Fibroblast of lung (primary cell): Measurements from ENCODE around the gene PIK3R2. TPM values are rescaled to one million over a fixed set of nuclear protein-coding genes. Genes with fewer than 3 reads are reported as not detected.

Source experiments
- DNase-seq, 2 donors: peaks; one replicate each; pipeline versions ENCODE4 v3.0.0 to v3.0.0-alpha.2; 2010; ENCODE audit warnings: low read depth in 2 of 2
- H2AFZ ChIP-seq: 2 replicates; pipeline ENCODE4 v1.5.1; 2012; ENCODE audit warnings: low read length, control low read depth, inconsistent platforms
- H3K27ac ChIP-seq: 2 replicates; pipeline ENCODE4 v1.5.1; 2011; ENCODE audit warnings: low read length, control low read depth; ENCODE audit not compliant: insufficient read depth
- H3K27me3 ChIP-seq: 2 replicates; pipeline ENCODE4 v1.5.1; 2011; ENCODE audit warnings: mild to moderate bottlenecking, low read length; ENCODE audit not compliant: control insufficient read depth, insufficient read depth
- H3K36me3 ChIP-seq: 2 replicates; pipeline ENCODE4 v1.5.1; 2011; ENCODE audit warnings: low read length; ENCODE audit not compliant: control insufficient read depth, insufficient read depth
- H3K4me1 ChIP-seq: 2 replicates; pipeline ENCODE4 v1.5.1; 2011; ENCODE audit warnings: low read length; ENCODE audit not compliant: control insufficient read depth, insufficient read depth; ENCODE audit errors: extremely low read depth
- H3K4me2 ChIP-seq: 2 replicates; pipeline ENCODE4 v1.5.1; 2011; ENCODE audit warnings: low read length, control low read depth; ENCODE audit not compliant: insufficient read depth; ENCODE audit errors: extremely low read depth
- H3K4me3 ChIP-seq, 4 experiments: fragments of 200-600 bp in 1 of 4; sonication (generic) in 1 of 4; replicated peaks in 1 of 4; 2 replicates each; pipeline ENCODE4 v1.5.1; 2011 to 2016; ENCODE audit warnings: low read length in 4 of 4, low read depth in 3 of 4, mild to moderate bottlenecking in 3 of 4, control low read depth in 2 of 4, inconsistent platforms in 1 of 4, mixed read lengths in 1 of 4; ENCODE audit not compliant: insufficient read depth in 1 of 4; ENCODE audit errors: control extremely low read depth in 1 of 4
- H3K79me2 ChIP-seq: 2 replicates; pipeline ENCODE4 v1.5.1; 2012; ENCODE audit warnings: mild to moderate bottlenecking, low read length, inconsistent platforms; ENCODE audit not compliant: control insufficient read depth, insufficient read depth
- H3K9ac ChIP-seq: 2 replicates; pipeline ENCODE4 v1.5.1; 2011; ENCODE audit warnings: mild to moderate bottlenecking, low read length, control low read depth; ENCODE audit not compliant: insufficient read depth
- H3K9me3 ChIP-seq: 2 replicates; pipeline ENCODE4 v1.5.1; 2012; ENCODE audit warnings: low read depth, low read length; ENCODE audit not compliant: control insufficient read depth, insufficient read depth
- H4K20me1 ChIP-seq: 2 replicates; pipeline ENCODE4 v1.5.1; 2011; ENCODE audit warnings: low read length; ENCODE audit not compliant: control insufficient read depth, insufficient read depth; ENCODE audit errors: extremely low read depth
- EZH2 ChIP-seq: IDR thresholded peaks from 2 replicates; pipeline ENCODE4 v1.5.1; 2012; ENCODE audit warnings: low read length, control low read depth, mild to moderate bottlenecking; ENCODE audit errors: missing control alignments
- polyA plus RNA-seq, 2 donors: library from polyadenylated mRNA; depleted of rRNA in 1 of 2; stranded (reverse) in 1 of 2; unstranded in 1 of 2; fragments of >200 nt; gene quantifications; 2 replicates each; pipeline ENCODE4 v1.2.1, GENCODE V29; 2011 to 2012; ENCODE audit warnings: missing spikeins in 1 of 2
- total RNA-seq: library from RNA; depleted of rRNA; stranded (reverse); fragments of >200 nt; gene quantifications from 2 replicates; pipeline ENCODE4 v1.2.1, GENCODE V29; 2014
- TF ChIP-seq, protein P1 (sequence below), 2 donors: IDR thresholded peaks in 1 of 2; conservative IDR thresholded peaks in 1 of 2; 1 replicate in 1 of 2; 2 replicates in 1 of 2; pipeline ENCODE4 v1.5.1; 2011 to 2012; ENCODE audit warnings: low read length in 2 of 2, control low read depth in 1 of 2, inconsistent platforms in 1 of 2, low read depth in 1 of 2, mild to moderate bottlenecking in 1 of 2

Gene PIK3R2
- total and polyA plus RNA-seq, 2 donors (not counting 1 experiment from before 2014, with no cell fraction given), result 10.1 to 18.4 TPM

DNA sequence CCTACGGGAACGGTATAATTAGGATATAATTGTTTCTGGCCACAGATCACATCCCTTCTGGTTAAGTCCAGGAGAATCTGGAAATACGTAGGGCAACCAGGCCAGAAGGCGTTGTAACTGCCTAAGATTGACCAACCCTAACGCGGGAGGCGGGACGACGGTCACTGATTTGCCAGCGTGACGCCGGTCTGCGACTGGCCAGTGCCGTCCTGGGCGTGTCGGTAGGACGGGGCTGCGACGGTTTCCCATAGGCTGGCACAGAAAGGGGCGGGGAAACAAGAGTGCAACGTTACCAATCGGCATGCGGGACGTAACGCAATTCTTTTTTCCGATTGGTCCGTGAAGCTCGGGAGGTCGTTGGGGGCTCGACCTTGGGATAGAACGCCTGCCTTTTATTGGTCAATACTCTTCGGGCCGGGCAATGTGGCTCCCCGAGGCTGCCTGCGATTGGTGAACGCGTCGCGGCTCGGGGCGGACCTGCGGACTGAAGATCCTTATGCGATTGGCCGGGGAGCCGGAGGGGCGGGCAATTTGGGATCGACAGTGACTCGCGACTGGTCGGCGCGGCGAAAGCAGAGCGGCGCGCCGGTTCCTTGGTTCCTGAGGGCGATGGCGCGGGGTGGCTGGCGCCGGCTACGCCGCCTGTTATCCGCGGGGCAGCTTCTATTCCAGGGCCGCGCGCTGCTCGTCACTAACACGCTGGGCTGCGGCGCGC is 39.9 kb downstream of the PIK3R2 start, which contains the start of gene MPV17L2:
TSS of gene MPV17L2 (plus strand) at position 546 of the 715 bp plus-strand sequence. CDS start at position 610, 64 bp downstream.
- H3K36me3 ChIP-seq, result peaks cover 2% of the 10 kb centered on the region
- H3K9me3 ChIP-seq, result no peaks in the 10 kb centered on the region
- H3K4me2 ChIP-seq, result peak within 1 kb of the TSS; percentile 85
- peak; percentile 100 for DNase-seq
- peak within 1 kb of the TSS; percentile 83 for H3K9ac ChIP-seq
- peak within 1 kb of the TSS; percentile 88 for H3K27ac ChIP-seq
- peak within 1 kb of the TSS; percentile 70 to 88 (median 80) for H3K4me3 ChIP-seq
- H4K20me1 ChIP-seq, result no peaks in the 10 kb centered on the region
- H3K79me2 ChIP-seq, result no peaks in the 10 kb centered on the region
- TF ChIP-seq EZH2, result peak; percentile 93
- TF ChIP-seq, protein P1, sequence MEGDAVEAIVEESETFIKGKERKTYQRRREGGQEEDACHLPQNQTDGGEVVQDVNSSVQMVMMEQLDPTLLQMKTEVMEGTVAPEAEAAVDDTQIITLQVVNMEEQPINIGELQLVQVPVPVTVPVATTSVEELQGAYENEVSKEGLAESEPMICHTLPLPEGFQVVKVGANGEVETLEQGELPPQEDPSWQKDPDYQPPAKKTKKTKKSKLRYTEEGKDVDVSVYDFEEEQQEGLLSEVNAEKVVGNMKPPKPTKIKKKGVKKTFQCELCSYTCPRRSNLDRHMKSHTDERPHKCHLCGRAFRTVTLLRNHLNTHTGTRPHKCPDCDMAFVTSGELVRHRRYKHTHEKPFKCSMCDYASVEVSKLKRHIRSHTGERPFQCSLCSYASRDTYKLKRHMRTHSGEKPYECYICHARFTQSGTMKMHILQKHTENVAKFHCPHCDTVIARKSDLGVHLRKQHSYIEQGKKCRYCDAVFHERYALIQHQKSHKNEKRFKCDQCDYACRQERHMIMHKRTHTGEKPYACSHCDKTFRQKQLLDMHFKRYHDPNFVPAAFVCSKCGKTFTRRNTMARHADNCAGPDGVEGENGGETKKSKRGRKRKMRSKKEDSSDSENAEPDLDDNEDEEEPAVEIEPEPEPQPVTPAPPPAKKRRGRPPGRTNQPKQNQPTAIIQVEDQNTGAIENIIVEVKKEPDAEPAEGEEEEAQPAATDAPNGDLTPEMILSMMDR (conservative IDR thresholded peaks at IDR 0.05 in 1 of 2, IDR thresholded peaks at IDR 0.05 in 1 of 2; ENCODE audit: low read depth in 1 of 2, low read length in 2 of 2), result no peak
- no peaks in the 10 kb centered on the region for H3K27me3 ChIP-seq
- peak within 1 kb of the TSS; percentile 18 for H2AFZ ChIP-seq
- H3K4me1 ChIP-seq, result no peaks in the 10 kb centered on the region

DNA sequence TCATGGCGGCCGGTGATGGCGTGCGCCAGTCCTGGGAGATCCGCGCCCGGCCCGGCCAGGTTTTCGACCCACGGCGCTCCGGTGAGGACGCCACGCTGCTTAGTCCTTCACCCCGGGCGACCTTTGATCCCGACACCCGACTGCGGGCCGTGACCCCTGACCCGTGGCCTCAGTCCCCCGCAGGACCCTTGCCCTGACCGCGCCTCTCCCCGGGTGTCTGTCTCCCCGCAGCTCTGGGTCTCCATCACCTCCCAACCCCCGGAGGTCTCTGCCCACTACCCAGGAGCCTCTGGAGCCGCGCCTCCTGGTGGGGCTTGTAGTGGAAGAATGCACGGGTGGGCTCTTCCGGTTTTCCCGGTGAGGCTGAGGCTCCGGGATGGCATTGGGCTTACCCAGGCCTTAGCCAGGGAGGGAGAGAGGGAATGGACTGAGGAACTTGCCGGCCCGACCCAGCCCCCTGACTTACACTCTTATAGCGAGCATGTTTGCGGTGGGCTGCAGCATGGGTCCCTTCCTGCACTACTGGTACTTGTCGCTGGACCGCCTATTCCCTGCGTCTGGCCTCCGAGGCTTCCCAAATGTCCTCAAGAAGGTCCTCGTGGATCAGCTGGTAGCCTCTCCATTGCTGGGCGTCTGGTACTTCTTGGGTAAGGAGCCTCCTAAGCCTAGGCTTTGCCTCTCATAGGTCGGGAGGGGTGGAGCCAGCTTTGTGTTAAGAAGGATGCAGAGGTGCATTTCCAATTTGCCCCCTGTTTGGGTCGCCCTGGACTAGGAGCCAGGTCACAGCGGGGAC is 40.6 kb downstream of the PIK3R2 start:
- H3K27ac ChIP-seq, result peak overlapping the region; percentile 88
- H3K79me2 ChIP-seq, result no peaks in the 10 kb centered on the region
- H3K9me3 ChIP-seq, result no peaks in the 10 kb centered on the region
- no peak for TF ChIP-seq EZH2
- TF ChIP-seq, protein P1 (conservative IDR thresholded peaks at IDR 0.05 in 1 of 2, IDR thresholded peaks at IDR 0.05 in 1 of 2; ENCODE audit: low read depth in 1 of 2, low read length in 2 of 2), result no peak
- no peak for DNase-seq
- peak overlapping the region; percentile 85 for H3K4me2 ChIP-seq
- H3K36me3 ChIP-seq, result peaks cover 8% of the 10 kb centered on the region
- H3K27me3 ChIP-seq, result no peaks in the 10 kb centered on the region
- H4K20me1 ChIP-seq, result no peaks in the 10 kb centered on the region
- peak overlapping the region; percentile 12 for H2AFZ ChIP-seq
- H3K9ac ChIP-seq, result peak overlapping the region; percentile 83
- peak overlapping the region; percentile 59 to 81 (median 74) for H3K4me3 ChIP-seq
- no peaks in the 10 kb centered on the region for H3K4me1 ChIP-seq

DNA sequence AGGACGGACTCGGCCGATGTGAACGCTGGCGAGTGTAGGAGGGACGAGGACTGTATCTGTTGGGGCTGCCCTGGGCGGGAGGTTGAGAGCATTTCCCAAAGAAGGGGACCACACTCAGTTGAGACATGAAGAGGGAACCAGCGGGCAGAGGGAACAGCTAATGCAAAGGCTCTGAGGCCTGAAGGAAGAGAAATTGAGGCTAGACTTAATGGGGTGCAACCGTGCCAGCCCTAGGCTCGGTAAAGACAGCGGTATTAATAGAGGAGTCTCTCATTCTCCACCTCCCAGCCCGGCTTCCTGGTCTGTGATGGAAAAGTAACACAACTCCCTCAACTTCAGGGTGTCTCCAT is 41.2 kb downstream of the PIK3R2 start:
- peak overlapping the region; percentile 85 for H3K4me2 ChIP-seq
- no peak overlapping the region for H3K9ac ChIP-seq
- H3K36me3 ChIP-seq, result peaks cover 10% of the 10 kb centered on the region
- no peaks in the 10 kb centered on the region for H3K9me3 ChIP-seq
- no peaks in the 10 kb centered on the region for H4K20me1 ChIP-seq
- H3K4me3 ChIP-seq, result peak overlapping the region; percentile 59 to 81 (median 74)
- no peak overlapping the region for H2AFZ ChIP-seq
- H3K4me1 ChIP-seq, result no peaks in the 10 kb centered on the region
- TF ChIP-seq EZH2, result no peak
- TF ChIP-seq, protein P1 (conservative IDR thresholded peaks at IDR 0.05 in 1 of 2, IDR thresholded peaks at IDR 0.05 in 1 of 2; ENCODE audit: low read depth in 1 of 2, low read length in 2 of 2), result no peak
- DNase-seq, result no peak
- H3K27me3 ChIP-seq, result no peaks in the 10 kb centered on the region
- H3K27ac ChIP-seq, result peak overlapping the region; percentile 88
- H3K79me2 ChIP-seq, result no peaks in the 10 kb centered on the region
